GM13977 (cell line): ENCODE measurements around the gene CCDC18.
"Not testable (repeated sequence)": the region's sequence is repeated elsewhere in the genome, so short reads cannot be mapped to it uniquely, and the experiment has no call there.

ENCODE experiments used
- DNase-seq: peaks from one replicate; pipeline ENCODE4 v3.0.0; 2012; ENCODE audit warnings: low spot score
- CTCF ChIP-seq: IDR thresholded peaks from 2 replicates; pipeline ENCODE4 v1.5.1; 2012; ENCODE audit warnings: mild to moderate bottlenecking, control low read depth; ENCODE audit not compliant: insufficient read depth; ENCODE audit errors: extremely low read depth, missing control alignments
- in situ Hi-C: fragments of 300-500 bp; cut with MboI; formaldehyde crosslinking; loops from one replicate; pipeline ENCODE4 v1.12.0; 2022; ENCODE audit warnings: low sequenced_read_pairs, low pct_unique_long_range_greater_than_20kb, mixed read lengths, inconsistent platforms; ENCODE audit not compliant: unreplicated experiment

CCDC18 gene

GRCh38 chr1:93251966-93252365 lies 71.4 kb downstream of the CCDC18 start:
- TF ChIP-seq CTCF, result no peak
- DNase-seq, result no peak
- in situ Hi-C loops, result no loop called here

- in situ Hi-C loops, result no loop called here
- DNase-seq, result no peak
- no peak for TF ChIP-seq CTCF
Observed at GRCh38 chr1:93252598-93252997, 72.1 kb downstream of the CCDC18 start.

GRCh38 chr1:93253516-93253915 lies 73.0 kb downstream of the CCDC18 start:
- TF ChIP-seq CTCF, result no peak
- DNase-seq, result no peak
- in situ Hi-C loops, result no loop called here

- TF ChIP-seq CTCF, result no peak
- DNase-seq, result no peak
- in situ Hi-C loops, result no loop called here
Observed at GRCh38 chr1:93255222-93256079, 74.9 kb downstream of the CCDC18 start.

GRCh38 chr1:93256433-93256832 lies 75.9 kb downstream of the CCDC18 start:
- no peak for TF ChIP-seq CTCF

GRCh38 chr1:93257889-93258288 lies 77.4 kb downstream of the CCDC18 start:
- DNase-seq, result no peak
- in situ Hi-C loops, result no loop called here
- no peak for TF ChIP-seq CTCF

More at GRCh38 chr1:93256433-93256832, 75.9 kb downstream of the CCDC18 start:
- in situ Hi-C loops, result no loop called here
- no peak for DNase-seq

GRCh38 chr1:93260726-93261125 lies 80.2 kb downstream of the CCDC18 start:
- DNase-seq, in situ Hi-C loops: not testable (repeated sequence)
